ENCODE measurements around the gene TRPV3.
"Not testable (repeated sequence)": the region's sequence is repeated elsewhere in the genome, so short reads cannot be mapped to it uniquely, and the experiment has no call there.

Gene TRPV3

DNA sequence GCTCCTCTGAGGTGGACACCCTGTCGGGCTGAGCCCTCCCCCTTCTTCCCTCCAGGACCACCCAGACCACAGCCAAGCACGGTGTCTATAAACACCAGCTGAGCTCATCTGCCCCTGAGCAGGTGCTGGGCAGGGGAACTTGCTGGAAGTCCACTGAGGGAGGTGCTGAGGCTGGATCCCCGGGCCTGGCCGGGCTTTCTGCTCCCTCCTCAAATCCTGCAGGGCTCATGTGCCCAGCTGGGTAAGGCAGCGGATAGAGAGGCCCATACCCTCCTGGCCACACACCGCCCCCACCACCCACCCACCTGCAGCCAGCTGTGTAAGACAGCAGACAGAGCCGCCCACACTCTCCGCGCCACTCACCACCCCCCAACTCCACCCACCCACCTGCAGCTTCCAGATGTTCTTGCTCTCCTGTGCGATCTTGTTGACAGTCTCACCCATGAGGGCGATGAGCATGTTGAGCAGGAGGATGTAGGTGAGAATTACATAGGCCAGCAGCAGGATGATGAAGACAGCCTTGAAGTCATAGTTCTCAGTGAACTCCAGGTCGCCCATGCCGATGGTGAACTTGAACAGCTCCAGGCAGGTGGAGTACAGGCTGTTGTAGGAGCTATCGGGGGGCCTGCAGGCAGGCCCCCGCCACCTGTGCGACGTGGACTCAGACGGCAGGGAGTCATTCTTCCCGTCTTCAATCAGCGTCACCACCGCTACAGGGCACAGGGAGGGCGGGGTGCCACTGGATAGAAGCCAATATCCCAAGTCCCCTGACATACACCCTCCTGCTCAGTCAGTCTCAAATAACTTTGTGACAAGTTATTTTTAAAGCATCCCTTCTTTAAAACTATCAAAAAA, 15.9 kb upstream of the TRPV3 start:
- no peak for DNase-seq

DNA sequence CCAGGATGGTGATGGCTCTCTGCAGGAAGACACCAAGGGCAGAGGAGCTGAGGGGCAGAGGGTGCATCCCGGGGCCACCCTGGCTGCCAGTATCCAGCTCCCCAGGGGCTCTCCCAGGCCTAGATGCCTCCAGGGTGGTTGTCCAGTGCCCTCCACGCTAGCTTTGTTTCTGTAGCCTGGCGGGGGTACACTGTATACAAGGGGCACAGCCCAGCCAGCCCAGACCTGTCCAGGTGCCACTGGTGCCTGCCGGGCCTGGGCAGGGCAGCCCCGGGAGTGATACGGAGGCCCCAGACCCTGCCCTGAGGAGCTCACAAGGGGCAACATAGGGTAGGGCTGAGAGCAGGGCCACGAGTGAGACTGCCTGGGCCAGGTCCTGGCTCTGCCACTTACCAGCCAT, 14.6 kb upstream of the TRPV3 start:
- DNase-seq = no peak

DNA sequence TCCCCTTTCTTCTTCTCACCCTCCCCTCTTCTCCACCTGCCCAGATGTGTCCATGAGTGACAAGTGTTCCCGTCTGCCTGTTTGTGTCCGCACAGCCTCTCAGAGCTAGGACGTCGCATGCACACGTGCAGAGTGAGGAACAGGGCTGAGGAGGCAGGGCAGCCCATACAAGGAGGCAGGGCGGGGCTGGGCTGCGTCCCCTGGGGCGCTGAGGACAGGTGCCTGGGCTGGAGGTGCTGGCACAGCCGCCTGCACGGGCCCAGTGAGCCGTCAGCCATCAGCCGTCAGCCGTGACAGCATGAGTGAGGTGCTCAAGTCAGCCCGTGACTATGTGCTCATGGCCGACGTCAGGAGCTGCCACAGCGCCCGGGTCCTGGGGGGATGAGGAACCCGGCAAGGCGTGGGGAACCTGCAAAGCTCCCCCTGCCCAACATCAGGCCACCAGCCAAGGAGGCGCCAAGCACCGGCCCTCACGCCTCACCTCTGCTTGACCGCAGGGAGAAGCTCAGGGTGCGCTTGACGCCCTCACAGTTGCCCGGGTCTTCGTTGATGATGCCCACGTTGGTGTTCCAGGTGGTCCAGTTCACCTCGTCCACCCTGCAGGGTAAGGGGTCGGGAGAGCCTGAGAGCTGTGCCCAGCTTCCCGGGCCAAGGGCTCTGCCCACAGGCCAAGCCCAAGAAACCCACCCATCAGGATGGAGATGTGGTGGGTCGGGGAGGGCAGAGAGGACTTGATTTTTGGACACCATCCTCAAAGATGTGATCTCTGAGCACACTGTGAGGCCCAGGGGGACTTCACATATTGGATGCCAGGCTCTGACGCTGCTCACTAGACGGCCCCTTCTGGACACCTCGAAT, 13.7 kb upstream of the TRPV3 start:
- DNase-seq = no peak

DNA sequence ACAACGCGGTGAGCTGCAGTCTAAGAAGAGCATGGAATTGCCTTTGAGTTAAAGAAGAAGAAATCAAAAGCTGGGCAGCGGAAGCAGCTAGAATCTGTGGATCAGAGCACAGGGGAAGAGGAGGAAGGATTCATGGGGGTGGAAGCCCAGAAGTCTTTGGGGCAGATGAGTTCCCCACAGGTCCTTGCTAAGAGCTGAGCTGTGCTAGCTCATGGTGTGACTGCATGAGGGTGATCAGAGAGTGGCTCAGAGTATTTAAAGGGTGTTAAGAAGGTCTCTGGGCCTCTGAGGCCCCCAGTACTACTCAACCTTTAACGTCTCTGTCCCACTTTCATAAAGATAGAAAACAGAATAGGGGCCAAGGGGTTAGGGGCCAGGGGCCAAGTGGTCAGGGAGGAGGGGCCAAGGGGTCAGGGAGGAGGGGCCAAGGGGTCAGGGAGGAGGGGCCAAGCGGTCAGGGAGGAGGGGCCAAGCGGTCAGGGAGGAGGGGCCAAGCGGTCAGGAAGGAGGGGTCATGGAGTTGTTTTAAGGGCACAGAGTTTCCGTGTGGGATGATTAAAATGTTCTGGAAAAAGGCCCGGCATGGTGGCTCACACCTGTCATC, 12.0 kb upstream of the TRPV3 start:
- no peak for DNase-seq

DNA sequence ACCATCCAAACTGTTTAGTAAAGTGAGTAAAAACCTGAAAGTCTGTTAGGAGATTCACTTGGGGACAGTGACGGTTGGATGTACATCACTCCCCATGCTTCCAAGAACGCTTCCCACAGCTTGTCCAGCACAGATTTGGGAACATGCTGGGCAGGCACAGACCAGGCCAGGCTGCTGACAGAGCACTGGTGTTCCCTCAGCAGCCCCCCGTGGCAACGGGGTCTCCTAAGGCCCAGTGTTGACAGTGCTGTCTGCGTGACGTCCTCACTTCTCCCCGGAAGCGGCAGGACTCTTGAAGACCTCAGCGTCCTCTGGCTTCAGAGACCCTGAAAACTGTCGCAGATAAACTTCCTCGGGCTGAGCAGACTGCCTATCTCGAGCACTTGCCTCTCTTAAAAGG, 8.9 kb upstream of the TRPV3 start:
- DNase-seq = no peak

DNA sequence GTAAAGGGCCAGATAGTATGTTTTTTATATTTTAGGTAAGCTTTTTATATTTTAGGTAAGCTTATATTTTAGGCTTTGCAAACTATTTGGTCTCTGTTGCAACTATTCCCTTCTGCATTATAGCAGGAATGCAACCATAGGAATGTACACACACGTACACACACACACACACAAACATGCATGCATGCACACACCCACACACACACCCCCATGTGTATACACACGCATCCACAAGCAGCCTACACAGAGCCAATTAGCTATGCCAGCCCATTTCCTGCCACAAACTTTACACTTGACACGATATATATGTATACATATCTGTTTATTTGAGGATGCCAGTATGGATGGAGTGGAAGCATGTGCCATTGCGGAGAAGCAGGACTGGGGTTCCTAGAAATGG, 7.5 kb upstream of the TRPV3 start:
- DNase-seq = no peak

DNA sequence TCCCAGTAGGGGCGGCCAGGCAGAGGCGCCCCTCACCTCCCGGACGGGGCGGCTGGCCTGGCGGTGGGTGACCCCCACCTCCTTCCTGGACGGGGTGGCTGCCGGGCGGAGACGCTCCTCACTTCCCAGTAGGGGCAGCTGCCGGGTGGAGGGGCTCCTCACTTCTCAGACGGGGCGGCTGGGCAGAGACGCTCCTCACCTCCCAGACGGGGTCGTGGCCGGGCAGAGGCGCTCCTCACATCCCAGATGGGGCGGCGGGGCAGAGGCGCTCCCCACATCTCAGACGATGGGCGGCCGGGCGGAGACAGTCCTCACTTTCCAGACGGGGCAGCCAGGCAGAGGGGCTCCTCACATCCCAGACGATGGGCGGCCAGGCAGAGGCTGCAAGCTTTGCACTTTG, 6.6 kb upstream of the TRPV3 start:
- not testable (repeated sequence) for DNase-seq

DNA sequence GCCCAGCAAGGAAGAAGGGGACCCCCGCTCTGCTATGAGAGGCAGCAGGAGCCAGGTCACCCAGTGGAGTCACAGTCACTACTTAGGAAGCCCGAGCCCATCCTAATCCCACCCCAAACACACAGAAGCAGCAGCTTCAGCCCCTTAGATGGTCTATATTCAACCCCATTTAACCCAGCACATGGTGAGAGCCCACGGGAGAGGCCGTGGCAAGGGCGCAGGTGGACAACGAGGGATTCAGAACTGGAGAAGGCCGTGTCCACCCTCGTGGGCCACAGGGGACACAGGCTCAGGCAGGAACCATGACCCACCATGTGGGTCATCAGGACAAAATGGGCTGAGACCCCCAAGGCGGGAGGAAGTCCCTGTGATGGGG, 1.6 kb upstream of the TRPV3 start:
- DNase-seq = no peak

DNA sequence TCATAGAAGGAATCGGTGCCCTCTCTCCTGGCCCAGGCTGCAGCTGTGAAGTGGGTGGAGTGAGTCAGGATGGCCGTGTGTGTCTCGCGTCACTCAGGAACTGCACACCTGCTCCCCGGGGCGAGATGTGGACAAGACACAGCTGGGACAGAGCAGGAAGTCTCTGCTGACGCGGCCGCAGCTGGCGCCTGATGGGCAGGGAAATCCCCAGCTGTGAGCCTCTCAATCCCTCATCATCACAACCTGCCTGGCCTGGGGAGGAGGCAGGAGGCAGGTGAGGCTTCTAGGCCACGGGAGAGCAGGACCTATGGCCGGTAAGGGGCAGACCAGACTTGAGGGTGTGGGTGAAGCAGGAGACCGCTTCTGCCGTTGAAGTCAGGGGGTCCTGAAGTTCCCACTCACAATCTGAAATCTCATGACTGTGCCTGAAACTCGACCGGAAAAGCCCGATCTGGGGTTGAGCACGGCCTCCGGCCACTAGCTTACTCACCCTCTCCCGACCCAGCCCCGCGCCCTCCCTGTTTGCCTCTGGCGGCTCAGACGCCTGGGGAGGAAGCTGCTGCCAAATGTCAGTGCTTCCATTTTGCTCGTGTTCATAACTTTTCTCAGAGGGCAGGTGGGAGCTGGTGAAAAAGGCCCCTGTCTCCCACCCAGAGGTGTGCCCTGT, 1.1 kb upstream of the TRPV3 start:
- DNase-seq = peak; percentile 61

DNA sequence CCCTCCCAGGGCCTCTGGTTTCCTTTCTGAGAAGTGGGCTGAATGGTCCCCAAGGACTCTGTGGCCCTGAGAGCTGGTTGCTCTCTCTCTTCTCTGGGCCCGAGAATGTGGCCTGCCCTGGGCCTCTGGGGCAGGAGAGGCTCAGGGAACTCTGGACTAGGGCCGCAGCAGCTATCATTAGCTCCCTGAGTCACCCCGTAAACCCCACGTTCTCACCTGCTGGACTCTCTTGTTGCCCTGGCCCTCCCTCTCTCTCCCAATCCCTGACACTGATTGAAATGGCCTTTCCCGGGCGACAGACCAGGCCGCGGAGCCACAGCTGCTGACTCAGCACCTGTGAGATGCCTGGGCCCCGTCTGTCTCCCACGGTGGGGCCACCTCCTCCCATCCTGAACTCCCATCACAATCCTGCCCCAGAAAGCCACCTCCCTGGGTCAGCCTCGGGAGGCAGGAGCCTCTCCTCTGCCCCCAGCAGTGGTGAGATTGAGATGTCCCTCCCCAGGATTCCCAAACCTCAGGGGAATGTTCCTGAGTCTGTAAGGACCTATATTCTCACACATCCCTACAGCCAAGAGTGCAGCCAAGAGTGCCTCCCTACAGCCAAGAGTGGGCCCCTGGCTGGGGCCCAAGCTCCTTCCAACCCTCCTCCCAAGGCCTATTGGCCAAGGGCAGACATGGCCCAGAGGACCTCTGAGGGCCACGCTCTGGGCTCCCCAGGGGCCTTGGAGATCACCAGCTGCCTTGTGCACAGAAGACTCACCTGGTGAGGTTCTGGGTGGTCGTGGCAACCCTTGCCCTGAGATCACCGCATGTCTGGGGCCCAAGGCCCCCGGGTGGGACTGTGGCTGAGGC, 470 bp downstream of the TRPV3 start:
- no peak for DNase-seq

DNA sequence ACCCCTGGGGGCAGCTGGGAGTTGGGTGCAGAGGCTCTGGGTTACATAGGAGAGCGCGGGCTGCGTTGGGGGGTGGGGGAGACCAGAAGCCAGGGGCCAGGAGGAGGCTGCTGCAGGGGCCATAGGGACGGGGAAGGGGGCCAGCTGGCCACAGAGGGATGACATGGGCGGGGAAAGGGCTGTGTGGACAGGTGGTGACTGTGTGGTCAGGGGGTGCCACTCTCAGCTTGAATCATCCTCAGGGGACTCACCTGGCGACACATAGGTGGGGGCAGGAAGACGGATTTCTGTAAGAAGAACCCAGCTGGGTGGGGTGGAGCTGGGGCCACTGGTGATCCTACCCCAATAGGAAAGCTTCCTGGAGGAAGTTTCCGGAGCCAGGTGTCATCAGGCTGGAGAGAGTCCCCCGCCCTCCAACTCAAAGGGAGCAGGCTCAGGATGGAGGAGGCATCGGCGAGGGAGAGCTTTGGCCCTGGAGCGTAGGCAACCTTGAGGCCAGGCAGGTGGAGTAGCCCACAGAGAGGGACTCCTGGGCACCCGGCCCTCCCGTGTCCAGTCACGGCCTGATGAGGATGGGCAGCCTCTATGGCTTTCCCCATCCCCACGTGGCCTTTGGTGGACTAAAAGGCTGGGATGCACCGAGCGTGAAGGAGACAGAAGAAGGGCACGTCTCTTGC, 1.2 kb downstream of the TRPV3 start:
- no peak for DNase-seq

DNA sequence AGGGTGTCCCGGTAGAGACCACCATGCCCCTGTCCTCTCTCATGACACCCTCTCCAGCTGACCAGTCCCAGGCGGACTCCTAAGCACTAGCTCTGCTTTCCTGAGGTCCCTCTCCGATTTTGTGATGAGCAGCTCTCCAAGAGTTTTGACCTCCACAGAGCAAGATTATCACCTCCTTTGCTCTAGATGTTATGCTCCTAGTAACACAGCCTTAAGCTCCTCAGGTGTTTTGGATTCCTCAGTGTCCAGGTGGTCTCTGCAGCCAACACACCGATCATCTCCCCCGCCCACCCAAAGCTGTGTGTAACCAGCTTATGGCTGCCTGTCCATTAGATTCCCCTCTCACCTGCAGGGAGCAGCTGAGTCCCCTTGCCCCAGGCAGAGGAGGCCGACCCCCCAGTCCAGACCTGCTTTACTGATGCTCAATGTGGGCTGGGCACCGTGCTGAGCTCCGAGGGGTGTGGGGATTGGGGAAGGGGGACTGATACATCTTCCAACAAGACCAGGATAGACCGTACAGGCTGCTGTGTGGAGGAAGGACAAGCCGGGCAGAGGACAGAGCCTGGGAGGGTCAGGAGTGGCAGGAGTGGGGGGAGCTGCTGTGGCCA, 2.3 kb downstream of the TRPV3 start:
- DNase-seq = no peak

DNA sequence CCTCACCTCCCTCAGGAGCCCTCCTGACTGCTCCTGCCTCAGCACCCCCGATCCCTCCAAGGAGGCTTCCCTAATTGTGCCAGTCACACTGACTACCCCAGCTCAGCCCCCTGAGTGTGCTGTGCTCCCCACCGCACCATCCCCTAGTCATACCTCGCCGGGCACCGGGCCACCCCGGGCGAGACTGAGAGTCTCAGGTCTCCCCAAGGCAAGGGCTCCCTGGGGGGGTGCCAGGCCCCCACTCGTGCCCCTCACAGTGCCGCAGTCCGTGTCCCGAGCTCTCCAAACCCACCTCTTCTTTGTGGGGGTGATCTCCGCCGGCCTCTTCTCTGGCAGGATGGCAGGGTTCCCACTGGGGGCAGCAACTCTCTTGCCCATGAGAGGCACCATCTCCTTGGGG, 3.2 kb downstream of the TRPV3 start:
- DNase-seq = no peak

DNA sequence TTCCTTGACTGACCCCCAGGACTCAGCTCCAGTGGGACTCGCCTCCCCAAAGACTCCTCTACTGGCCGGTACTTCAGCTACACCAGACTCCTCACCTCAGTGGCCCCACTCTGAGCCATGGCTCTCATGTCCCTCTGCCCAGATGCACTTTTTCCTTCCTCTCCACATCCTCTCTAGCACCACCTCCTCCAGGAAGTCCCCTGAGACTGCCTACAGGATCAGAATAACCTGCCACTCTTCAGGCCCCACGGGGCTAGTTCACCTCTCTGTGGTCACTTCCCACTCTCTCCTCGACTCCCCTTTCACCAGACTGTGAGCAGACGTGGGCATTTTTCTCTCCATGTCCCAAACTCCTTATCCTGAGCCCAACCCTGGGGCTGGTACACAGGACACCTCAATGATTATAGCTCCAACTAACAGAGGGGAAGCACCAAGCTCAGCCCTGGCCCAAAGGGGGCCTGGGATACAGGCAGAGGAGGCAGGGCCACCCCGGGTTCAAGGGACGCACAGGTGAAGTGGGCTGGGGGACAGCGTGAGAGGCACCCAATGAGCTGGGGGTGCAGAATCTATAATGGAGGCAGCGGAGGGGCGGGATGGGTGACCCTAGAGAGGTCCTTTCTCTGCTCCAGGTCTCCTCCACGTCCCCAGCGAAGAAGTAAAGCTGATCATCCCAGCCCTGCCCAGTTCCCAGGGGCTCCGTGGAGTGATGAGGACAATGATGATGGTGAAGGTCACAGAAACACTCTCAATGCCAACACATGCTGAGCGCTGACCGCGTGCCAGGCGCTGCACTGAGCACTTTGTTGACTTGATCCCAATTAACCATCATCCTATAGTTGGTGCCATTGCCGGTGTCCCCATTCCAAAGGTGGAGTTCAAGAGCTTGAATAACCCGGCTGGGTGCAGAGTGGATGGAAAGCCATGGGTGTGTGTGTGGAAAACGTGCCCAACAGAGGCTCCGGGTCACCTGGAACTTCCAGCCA, 3.9 kb downstream of the TRPV3 start:
- no peak for DNase-seq

DNA sequence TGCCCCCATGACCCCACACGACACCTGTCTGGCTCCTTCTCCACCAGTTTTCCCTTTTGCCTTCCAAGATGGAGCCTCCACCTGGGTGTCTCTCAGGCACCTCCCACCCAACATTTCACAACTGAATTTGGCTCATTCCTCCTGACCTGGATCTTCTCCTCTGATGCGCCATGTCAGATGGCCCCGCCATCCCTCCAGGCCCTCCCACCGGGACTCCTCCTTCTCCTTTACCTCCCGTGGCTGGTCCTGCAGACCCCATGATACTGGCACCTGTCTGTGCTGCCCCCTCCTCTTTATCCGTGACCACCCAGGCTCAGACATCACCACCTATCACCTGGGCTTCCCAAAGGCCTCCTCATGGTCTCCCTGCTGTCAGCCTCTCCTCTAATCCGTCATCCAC, 4.7 kb downstream of the TRPV3 start:
- no peak for DNase-seq

DNA sequence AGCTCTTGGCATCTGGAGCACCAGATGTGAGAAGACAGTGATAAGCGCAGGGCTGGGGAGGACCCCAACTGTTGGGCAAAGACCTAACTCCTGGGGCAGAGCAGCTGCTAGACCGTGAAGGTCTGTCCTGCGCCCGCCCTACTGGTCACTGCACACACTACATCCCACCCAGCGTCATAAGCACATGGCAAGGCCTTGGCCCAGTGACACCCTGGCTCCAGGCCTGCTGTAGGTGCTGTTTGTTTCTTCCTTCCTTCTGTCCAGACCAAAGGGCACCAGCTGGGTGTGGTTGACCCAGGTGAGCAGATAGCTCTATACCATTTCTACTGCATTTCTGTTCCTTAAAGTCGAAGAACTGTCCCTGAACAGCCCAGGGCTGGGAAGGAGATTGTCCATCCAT, 6.4 kb downstream of the TRPV3 start:
- no peak for DNase-seq

DNA sequence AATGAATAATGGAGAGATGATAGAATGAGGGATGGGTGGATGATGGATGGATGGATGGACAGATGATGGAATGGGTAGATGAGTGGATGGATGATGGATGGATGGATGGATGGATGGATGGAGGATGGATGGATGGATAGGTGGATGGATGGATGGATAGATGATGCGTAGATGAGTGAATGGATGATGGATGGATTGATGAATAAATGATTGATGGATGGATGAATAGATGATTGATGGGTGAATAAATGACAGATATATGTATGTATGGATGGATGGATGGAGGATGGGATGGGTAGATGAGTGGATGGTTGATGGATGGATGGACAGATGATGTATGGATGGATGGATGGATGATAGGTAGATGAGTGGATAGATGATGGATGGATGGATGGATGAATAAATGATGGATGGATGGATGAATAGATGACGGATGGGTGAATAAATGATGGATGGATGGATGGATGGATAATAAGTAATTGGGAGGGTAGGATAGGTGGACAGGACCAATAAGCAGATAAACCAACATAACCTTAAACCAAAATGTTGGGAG, 7.9 kb downstream of the TRPV3 start:
- no peak for DNase-seq

DNA sequence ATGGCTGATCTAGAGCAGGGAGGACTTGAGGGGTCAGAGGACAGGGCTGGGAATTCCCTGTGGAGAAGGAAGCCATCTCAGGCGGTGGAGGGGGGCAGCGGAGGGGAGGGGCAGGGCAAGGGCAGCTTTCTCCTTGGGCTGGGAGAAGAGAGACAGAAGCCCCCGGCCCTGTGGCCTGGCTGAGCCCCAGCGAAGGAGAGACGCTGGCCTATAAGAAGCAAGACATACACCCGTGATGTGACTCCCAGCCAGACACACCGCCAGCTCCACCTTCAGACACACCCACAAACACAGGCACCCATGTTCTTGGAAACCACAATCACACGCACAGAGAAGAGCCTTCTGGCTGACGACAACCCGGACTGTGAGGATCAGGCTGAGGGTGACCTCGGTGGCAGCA, 10.0 kb downstream of the TRPV3 start:
- DNase-seq = no peak

DNA sequence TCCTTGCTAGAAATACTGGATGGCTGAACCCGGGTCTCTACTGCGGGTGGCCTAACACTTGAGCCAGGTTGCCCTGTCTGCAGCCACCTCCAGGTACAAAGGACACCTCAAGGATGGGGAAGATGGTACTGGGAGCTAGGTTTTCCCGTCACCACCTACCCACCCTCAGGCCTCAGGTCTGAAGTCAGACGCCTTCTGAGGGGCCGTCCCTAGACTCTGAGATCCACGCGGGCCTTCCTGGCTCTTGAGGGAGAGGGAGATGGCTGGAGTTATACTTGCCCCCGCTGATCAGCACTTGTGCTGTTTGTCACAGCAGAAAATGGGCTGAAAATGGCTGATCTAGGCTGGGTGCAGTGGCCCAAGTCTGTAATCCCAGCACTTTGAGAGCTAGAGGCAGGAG, 10.6 kb downstream of the TRPV3 start:
- DNase-seq = no peak

DNA sequence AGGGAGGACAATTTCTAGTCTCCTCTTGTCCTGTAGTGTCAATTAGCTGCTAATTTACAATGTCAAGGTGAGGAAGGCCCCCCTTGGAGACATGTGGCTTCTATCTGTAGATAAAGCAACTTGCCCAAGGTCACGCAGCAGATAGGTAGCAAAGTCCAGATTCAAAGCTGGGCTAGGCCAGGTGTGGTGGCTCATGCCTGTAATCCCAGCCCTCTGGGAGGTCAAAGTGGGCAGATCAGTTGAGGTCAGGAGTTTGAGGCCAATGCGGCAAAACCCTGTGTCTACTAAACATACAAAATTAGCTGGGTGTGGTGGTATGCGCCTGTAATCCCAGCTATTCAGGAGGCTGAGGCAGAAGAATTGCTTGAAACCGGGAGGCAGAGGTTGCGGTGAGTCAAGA, 11.1 kb downstream of the TRPV3 start:
- DNase-seq = no peak
